ENCODE measurements around the gene CPED1.
A peak's percentile ranks its signal among the peaks of the same experiment; 100 is the strongest.
"Not testable (repeated sequence)": the region's sequence is repeated elsewhere in the genome, so short reads cannot be mapped to it uniquely, and the experiment has no call there.

CPED1 gene

DNA sequence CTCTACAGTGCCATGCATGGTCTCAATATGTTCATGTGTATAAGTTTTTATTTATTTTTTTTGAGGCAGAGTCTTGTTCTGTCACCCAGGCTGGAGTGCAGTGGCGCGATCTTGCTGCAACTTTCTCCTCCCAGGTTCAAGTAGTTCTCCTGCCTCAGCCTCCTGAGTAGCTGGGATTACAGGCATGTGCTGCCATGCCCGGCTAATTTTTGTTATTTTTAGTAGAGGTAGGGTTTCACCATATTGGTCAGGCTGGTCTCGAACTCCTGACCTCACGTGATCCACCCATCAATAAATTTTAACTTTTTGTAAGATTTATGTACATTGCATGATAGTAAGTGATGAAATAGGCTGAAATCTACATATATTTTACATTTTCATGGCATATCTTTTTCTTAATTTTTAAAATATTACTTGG is 86.9 kb downstream of the CPED1 start:
- not testable (repeated sequence) for FAIRE-seq

GRCh38 chr7:121075952-121076349 is 87.4 kb downstream of the CPED1 start:
- FAIRE-seq = no peak

DNA sequence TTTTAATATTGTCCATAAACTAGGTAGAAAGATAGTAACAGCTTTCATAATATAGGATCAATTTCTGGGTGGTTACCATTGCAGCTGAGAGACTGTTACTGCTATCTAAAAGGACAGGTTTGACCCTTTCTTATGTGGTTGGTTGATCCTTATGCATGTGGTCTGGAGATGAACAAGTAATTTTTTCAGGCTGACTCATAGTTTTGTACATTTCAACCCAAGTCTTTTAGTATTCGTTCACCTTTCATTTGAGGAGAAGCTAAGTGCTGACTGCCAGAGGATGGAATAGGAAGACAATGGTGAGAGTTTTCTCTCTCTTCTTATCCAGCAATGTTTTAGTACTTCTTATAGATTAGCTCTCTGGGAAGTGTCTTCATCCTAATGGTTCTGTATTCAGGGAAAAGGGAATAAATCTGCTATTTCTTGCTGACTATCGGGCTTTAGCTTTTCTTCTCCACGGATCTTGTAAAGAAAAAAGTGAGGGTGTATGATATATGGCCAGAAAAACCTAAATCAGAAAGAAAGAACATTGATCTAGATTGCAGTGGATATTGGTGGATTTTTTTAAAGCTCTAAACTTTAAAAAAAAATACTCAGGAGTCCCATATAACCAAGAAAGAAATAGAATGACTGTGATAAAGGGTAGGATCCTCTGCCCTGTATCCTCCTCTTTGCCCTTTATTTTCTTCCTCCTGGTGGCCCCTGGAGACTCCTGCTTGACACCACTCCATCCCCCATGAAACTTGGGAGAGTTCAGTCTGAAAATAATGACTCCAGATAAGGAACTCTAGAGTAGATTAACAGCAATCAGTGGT is 88.0 kb downstream of the CPED1 start:
- FAIRE-seq = no peak

- no peak for FAIRE-seq
Observed at GRCh38 chr7:121077165-121077630, 88.7 kb downstream of the CPED1 start.

GRCh38 chr7:121078701-121079227 is 90.3 kb downstream of the CPED1 start:
- FAIRE-seq = no peak

DNA sequence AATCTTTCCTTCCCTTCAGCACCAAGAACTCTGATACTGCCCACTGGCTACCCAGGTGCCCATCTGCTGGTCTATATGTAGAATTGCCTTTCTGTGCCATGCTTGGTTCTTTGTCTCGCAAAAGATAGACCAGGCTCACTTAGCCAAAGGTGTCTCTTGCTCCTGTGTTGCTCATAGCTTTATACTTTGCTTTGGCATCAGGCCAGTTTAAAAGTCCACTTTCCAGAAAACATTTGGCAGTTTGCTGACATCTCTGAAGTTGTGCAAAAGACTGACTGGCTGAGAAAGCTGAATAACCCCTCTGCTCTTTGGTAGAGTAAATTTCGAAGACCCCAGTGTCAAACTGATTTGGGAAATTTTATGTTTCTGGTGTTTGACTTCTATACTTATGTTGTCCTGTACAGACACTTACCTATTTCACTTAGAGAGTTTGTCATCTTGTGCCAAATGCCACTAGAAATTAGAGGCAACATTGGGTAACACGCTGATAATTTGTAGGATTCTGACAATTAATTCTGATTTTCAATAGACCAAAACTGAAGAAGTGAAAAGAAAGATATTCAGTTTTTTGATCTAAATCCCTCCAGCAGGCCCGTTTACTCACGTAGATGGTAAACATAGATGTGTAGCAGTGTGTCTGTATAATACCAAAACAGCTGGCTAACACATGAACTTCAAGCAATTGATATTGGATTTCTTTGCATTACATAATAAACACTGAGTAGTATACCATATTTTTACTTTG is 91.1 kb downstream of the CPED1 start:
- FAIRE-seq = no peak

DNA sequence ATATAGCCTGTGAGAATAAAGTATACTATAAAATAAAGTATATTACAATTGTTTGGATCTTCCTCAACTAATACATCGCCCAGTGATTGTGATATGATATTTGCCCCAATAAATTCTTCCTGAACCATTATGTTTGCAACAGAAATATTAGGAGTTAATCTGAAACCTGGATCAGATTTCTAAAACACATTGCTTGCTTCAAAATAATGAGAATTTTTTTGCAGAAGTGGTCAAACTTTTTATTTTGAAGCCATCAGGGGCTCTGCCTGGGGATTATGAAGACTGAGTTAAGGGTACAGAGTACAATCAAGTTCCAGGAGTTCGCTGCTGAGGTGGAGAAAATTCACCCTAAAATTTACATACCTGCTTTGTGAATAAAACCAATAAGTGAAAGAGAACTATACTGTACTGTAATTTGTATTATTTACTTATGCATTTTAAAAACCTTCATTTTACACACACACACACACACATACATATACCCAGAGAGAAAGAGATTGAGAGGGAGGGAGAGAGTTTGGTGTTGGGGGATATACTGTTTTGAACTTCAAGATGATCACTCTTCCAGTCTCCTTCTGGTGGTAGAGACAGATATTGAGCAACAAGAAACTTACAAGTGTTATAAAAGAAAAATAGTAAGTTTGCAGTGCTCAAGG is 91.9 kb downstream of the CPED1 start:
- FAIRE-seq = no peak

GRCh38 chr7:121080913-121081326 is 92.4 kb downstream of the CPED1 start:
- peak; percentile 5 for FAIRE-seq

DNA sequence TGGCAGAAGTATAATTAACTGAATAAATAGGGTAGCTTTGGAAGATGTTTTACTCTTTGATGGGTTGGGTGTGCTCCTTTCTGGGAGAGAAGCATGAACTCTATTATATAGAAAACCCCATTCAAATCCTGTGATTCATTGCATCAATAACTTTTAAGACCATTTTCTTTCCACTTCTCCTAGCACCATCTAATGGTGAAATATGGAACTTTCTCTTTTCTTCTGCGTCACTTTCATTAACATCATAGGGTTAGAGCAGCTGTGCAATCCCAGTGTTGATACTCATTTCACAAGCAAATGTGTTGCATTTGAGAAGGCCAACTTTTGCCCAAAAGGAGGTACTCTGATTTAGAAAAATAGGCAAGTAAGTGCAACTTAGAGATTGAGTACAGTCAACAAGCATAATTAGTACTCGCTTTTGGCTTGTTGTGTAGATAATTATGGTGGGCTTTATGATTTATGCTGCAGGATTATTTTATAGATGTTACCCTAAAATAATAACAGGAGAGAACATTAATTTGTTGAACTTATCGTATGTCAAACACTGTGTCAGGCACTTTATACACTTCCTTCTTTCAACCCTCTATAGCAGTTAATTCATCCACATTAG is 92.9 kb downstream of the CPED1 start:
- peak; percentile 49 for FAIRE-seq

- FAIRE-seq = no peak
Observed at GRCh38 chr7:121082400-121083101, 94.0 kb downstream of the CPED1 start.

- no peak for FAIRE-seq
Observed at GRCh38 chr7:121083138-121083789, 94.8 kb downstream of the CPED1 start.

- FAIRE-seq = no peak
Observed at GRCh38 chr7:121083790-121084251, 95.3 kb downstream of the CPED1 start.

DNA sequence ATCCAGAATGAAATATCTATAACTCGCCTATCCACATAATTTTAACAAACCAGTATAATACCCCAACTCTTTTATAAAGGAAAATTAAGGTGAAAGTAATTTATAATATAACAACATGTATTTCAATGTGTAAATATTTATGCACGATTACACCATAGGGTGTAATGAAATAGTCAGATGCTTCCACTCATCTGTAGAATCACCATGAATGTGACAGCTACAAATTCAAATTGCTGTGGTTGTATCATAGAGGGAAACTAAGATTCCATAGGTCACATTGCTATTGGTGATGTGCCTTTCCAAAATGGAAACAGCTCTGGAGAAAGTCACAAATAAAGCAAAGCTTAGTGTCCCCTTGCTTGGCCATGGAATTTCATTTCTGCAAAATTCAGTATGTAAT is 95.7 kb downstream of the CPED1 start:
- FAIRE-seq = no peak

DNA sequence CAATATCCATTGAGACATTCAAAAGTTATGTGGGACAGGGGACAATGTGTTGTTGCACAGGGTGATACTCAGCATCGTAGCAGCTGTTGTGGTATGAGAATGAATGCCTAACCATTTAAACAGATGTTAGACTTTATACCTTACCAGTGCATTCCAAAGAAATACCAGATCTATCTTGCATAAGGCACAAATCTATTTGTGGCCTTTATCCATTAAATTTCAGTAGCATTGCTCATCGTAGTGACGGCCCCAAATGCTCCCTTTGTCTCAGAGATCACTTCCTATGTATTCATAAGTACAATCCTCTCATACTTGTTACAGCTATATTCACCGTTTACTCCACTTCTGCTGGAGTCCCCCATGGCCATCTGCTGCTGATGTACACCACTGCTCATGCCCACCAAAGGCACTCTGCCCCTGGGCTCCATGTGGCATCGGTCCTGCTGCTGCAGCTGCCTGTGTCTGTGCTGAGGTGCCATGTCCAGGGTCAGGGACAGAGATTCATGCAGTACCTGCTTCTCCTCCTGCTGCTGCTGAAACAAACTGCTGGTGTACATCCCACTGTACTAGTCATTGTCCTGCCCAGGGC is 96.3 kb downstream of the CPED1 start:
- no peak for FAIRE-seq

GRCh38 chr7:121085922-121086321 is 97.4 kb downstream of the CPED1 start:
- FAIRE-seq = no peak

DNA sequence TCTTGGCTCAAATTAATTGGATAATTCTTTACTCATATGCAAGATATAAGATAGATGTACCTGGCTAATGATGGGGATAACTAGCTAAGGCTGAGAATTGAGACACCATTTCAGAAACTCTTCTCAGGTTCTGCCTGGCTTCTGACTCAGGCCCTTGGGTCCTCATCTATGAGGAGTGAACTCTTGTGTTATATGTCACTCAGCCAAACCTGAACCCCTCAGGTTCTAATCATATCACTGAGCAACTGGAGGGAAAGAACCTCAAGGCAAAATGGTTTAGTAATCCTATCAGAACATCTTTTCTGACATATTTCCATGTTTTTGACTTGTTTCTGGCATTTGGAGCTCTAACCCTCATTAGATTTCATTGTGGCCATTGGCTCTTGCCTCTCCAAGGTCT is 100.4 kb downstream of the CPED1 start:
- FAIRE-seq = no peak

GRCh38 chr7:121094829-121095228 is 106.3 kb downstream of the CPED1 start:
- no peak for FAIRE-seq

DNA sequence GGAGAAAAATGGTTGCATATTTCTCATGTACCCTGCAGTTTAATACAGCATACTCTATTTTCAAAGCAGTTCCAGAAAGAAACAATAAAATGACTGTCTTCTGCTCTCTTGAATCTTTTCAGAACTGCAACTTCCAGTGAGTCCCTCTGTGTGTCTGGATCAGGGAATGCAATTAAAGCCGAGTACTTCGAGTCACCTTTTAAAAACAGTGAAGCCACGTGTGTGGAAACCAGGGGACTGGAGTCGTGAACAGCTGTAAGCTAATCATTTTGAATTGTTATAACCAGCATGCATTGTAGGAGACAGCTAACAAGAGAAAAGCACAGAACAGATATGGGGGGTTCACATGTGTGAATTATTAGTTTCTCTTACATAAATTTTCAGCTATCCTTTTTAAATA is 109.1 kb downstream of the CPED1 start:
- no peak for FAIRE-seq

DNA sequence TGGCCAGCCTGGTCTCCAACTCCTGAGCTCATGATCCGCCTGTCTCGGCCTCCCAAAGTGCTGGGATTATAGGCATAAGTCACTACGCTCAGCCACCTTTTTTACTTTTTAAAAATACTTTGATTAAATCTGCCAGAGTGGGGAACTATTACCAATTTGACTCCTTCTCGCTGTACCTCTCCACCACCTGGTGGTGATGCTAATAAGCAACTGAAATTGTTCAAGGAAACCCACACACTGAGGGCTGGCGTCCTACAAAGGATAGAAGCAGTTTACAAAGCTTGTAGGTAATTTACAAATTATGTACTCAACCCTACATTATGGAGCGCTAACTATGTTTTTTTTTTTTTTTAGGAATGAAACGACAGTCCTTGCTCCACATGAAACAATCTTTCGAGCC is 111.1 kb downstream of the CPED1 start:
- FAIRE-seq = no peak

GRCh38 chr7:121101083-121101482 is 112.6 kb downstream of the CPED1 start:
- FAIRE-seq = peak; percentile 75

- FAIRE-seq = no peak
Observed at GRCh38 chr7:121101621-121102020, 113.1 kb downstream of the CPED1 start.
